WTC11 (cell line): ENCODE results near the gene S100B. TPM values are rescaled to one million over a fixed set of nuclear protein-coding genes. Genes with fewer than 3 reads are reported as not detected.

Experiments
- ATAC-seq: fragments of 200-7000 bp; cut with Tn5 transposase; 2 replicates; pipeline ENCODE4 v1.10.0; 2021; ENCODE audit warnings: mild to moderate bottlenecking, moderate library complexity
- Bru-seq: library from RNA; stranded (reverse); fragments of 400-500 nt; gene quantifications from one replicate; lab custom pipeline; 2021; lab: Mats Ljungman, UMichigan
- CTCF ChIA-PET: fragments of 300-600 bp; sonication (Branson Sonifier 250); formaldehyde crosslinking; loops from one replicate; lab custom pipeline; 2021; ENCODE audit warnings: antibody characterized with exemption; lab: Charles Lee
- POLR2A ChIA-PET: fragments of 350-600 bp; sonication (Branson Sonifier 250); formaldehyde crosslinking; loops from one replicate; lab custom pipeline; 2021; ENCODE audit warnings: antibody characterized with exemption; lab: Charles Lee
- DNase-seq: peaks from one replicate; pipeline ENCODE4 v3.0.0; 2021; ENCODE audit warnings: low spot score
- H3K27ac Mint-ChIP-seq: 2 replicates; pipeline ENCODE4 v1.8.0; 2021; ENCODE audit warnings: mixed read lengths
- H3K27me3 Mint-ChIP-seq: 2 replicates; pipeline ENCODE4 v1.8.0; 2021; ENCODE audit warnings: low read depth, mild to moderate bottlenecking, moderate library complexity, mixed read lengths
- H3K36me3 Mint-ChIP-seq: 2 replicates; pipeline ENCODE4 v1.8.0; 2021; ENCODE audit warnings: mixed read lengths
- H3K4me1 Mint-ChIP-seq: 2 replicates; pipeline ENCODE4 v1.8.0; 2022; ENCODE audit warnings: mixed read lengths
- H3K4me3 Mint-ChIP-seq: 2 replicates; pipeline ENCODE4 v1.8.0; 2021; ENCODE audit warnings: mild to moderate bottlenecking, moderate library complexity, mixed read lengths
- H3K9me3 Mint-ChIP-seq: 2 replicates; pipeline ENCODE4 v1.8.0; 2021; ENCODE audit warnings: mixed read lengths
- CREM ChIP-seq: sonication (generic); formaldehyde crosslinking; IDR thresholded peaks from 2 replicates; pipeline ENCODE4 v1.8.1; 2022; ENCODE audit warnings: mild to moderate bottlenecking, missing genetic modification reagents, moderate library complexity
- CTCF ChIP-seq: fragments of 200-600 bp; IDR thresholded peaks from 2 replicates; pipeline ENCODE4 v1.8.0; 2022; ENCODE audit warnings: antibody characterized with exemption
- KAT7 ChIP-seq: sonication (generic); formaldehyde crosslinking; IDR thresholded peaks from 2 replicates; pipeline ENCODE4 v1.8.1; 2023; ENCODE audit warnings: missing genetic modification reagents, mild to moderate bottlenecking, borderline replicate concordance
- MAX ChIP-seq: sonication (generic); formaldehyde crosslinking; IDR thresholded peaks from 2 replicates; pipeline ENCODE4 v1.8.0; 2022; ENCODE audit warnings: mild to moderate bottlenecking, missing genetic modification reagents
- NFYB ChIP-seq: sonication (generic); formaldehyde crosslinking; conservative IDR thresholded peaks from 2 replicates; pipeline ENCODE4 v1.8.0; 2022; ENCODE audit warnings: low read depth, missing genetic modification reagents
- NR3C1 ChIP-seq: sonication (generic); formaldehyde crosslinking; conservative IDR thresholded peaks from 2 replicates; pipeline ENCODE4 v1.8.1; 2023; ENCODE audit warnings: low read depth, mild to moderate bottlenecking, missing genetic modification reagents
- RORB ChIP-seq: fragments of 250-450 bp; sonication (Bioruptor Pico); IDR thresholded peaks from 2 replicates; pipeline ENCODE4 v1.9.0; 2021; ENCODE audit warnings: mild to moderate bottlenecking
- SP1 ChIP-seq: sonication (generic); formaldehyde crosslinking; conservative IDR thresholded peaks from 2 replicates; pipeline ENCODE4 v1.8.1; 2022; ENCODE audit warnings: missing genetic modification reagents
- TCF7 ChIP-seq: sonication (generic); formaldehyde crosslinking; IDR thresholded peaks from 2 replicates; pipeline ENCODE4 v1.8.0; 2022; ENCODE audit warnings: mild to moderate bottlenecking, low read depth, missing genetic modification reagents, moderate library complexity
- TEAD1 ChIP-seq: sonication (generic); formaldehyde crosslinking; IDR thresholded peaks from 2 replicates; pipeline ENCODE4 v1.8.0; 2022; ENCODE audit warnings: mild to moderate bottlenecking, missing genetic modification reagents
- ZNF317 ChIP-seq: sonication (generic); formaldehyde crosslinking; IDR thresholded peaks from 2 replicates; pipeline ENCODE4 v1.8.1; 2023; ENCODE audit warnings: low read depth, mild to moderate bottlenecking, moderate library complexity, missing genetic modification reagents, borderline replicate concordance
- long read RNA-seq, 3 experiments: library from RNA in 1 of 3; library from capped mRNA in 1 of 3; library from polyadenylated mRNA in 1 of 3; unstranded in 2 of 3; stranded (forward) in 1 of 3; transcript quantifications; one replicate each; pipeline ENCODE4 v2.0.0, GENCODE V29; 2021
- total RNA-seq: library from RNA; stranded (reverse); gene quantifications from 3 replicates; pipeline ENCODE4 v1.2.3, GENCODE V29; 2021
- TF ChIP-seq, protein P1 (sequence below): sonication (generic); formaldehyde crosslinking; conservative IDR thresholded peaks from 2 replicates; pipeline ENCODE4 v1.8.1; 2023; ENCODE audit warnings: mild to moderate bottlenecking, low read depth, missing genetic modification reagents, moderate library complexity
- TF ChIP-seq, protein P2 (sequence below): fragments of 250-450 bp; sonication (Bioruptor Pico); IDR thresholded peaks from 2 replicates; pipeline ENCODE4 v1.9.0; 2021; ENCODE audit warnings: mild to moderate bottlenecking, borderline replicate concordance
- TF ChIP-seq, protein P3 (sequence below): sonication (generic); formaldehyde crosslinking; conservative IDR thresholded peaks from 2 replicates; pipeline ENCODE4 v1.8.1; 2022; ENCODE audit warnings: mild to moderate bottlenecking, missing genetic modification reagents

Gene S100B
- 0.34 to 0.46 TPM in 2 of 3 replicates, not detected in the other for total RNA-seq
- percentile 22 among the genes with signal in this experiment for Bru-seq, nascent RNA
- long read RNA-seq, experiment 1 = 0 reads
- long read RNA-seq, experiment 2 = 0 reads
- long read RNA-seq, experiment 3 = 0 reads

DNA sequence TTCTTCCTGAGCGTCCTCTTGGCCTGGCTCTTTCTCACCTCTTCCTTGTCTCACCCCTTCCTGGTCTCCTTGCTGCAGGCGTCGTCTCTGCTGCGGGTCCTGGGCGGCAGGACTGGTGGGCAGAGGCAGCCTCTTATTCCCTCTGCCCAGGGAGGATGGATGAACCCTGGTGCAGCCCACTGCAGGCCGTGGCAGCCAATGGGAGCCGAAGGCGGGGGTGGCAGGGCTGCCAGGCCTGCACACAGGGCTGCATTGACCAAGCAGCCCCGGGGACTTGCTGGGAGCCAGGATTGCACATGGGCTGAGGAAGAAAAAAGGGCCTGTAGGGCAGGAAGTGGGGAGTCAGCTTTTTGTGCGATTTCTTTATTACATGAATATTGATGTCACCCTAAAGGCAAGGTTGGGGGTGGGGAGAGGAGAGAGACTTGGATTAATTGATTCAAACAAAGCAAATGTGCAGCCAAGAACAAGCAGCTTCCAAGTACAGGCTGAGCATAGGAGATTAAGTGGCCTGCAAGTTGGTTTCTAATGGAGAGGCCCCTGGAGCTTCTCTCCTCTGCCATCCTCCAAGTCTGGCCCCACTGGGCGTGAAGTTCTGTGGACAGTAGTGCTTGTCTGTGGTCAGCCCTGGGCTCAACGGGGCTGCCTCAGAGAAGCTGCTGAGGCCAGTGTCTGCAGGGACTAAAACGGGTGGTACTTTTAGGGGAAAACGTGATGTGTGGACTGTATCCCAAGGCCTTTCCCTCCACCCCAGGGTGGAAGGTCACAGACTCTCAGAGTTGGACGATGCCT, at the start of gene S100B:
Gene S100B, minus strand, starts transcription at position 108 of the 792 bp plus-strand sequence. CDS start 2,667 bp downstream, outside the sequence.
- peaks cover 8% of the 10 kb centered on the region; the same call in 1 of the 2 replicates for H3K9me3 Mint-ChIP-seq
- peaks cover 6% of the 10 kb centered on the region for H3K27me3 Mint-ChIP-seq
- H3K36me3 Mint-ChIP-seq = no peaks in the 10 kb centered on the region
- DNase-seq (no peak), ATAC-seq (peak; percentile 91)
- H3K4me1 Mint-ChIP-seq = peaks cover 30% of the 10 kb centered on the region
- no peak within 1 kb of the TSS for H3K4me3 Mint-ChIP-seq
- CTCF ChIA-PET = no interaction called here
- TF ChIP-seq NFYB (CRISPR knock-in tag) (peak; percentile 57), TEAD1 (CRISPR knock-in tag) (0 out of 2 replicates have a peak, but pooled peaks have one; percentile 11), MAX (CRISPR knock-in tag) (0 out of 2 replicates have a peak, but pooled peaks have one; percentile 39), TCF7 (no peak), CTCF (no peak)
- POLR2A ChIA-PET = no interaction called here
- no peak within 1 kb of the TSS for H3K27ac Mint-ChIP-seq

GRCh38 chr21:46651121-46651520, 46.2 kb upstream of the S100B start:
- H3K4me3 Mint-ChIP-seq = no peak overlapping the region
- peaks cover 86% of the 10 kb centered on the region for H3K36me3 Mint-ChIP-seq
- H3K9me3 Mint-ChIP-seq = peaks cover 24% of the 10 kb centered on the region
- H3K4me1 Mint-ChIP-seq = no peaks in the 10 kb centered on the region
- ChIA-PET POLR2A (no interaction called here), CTCF (interaction anchor here (0.6 kb wide), 1 partner anchor 423 kb away, joined by 3 read pairs; no protein-coding TSS in a partner anchor)
- no peaks in the 10 kb centered on the region for H3K27me3 Mint-ChIP-seq
- TF ChIP-seq NFYB (CRISPR knock-in tag) (no peak), SP1 (CRISPR knock-in tag) (no peak), TCF7 (no peak), KAT7 (no peak), NR3C1 (CRISPR knock-in tag) (no peak), CREM (CRISPR knock-in tag) (no peak), ZNF317 (CRISPR knock-in tag) (no peak), RORB (CRISPR knock-in tag) (no peak)
- TF ChIP-seq, protein P1, sequence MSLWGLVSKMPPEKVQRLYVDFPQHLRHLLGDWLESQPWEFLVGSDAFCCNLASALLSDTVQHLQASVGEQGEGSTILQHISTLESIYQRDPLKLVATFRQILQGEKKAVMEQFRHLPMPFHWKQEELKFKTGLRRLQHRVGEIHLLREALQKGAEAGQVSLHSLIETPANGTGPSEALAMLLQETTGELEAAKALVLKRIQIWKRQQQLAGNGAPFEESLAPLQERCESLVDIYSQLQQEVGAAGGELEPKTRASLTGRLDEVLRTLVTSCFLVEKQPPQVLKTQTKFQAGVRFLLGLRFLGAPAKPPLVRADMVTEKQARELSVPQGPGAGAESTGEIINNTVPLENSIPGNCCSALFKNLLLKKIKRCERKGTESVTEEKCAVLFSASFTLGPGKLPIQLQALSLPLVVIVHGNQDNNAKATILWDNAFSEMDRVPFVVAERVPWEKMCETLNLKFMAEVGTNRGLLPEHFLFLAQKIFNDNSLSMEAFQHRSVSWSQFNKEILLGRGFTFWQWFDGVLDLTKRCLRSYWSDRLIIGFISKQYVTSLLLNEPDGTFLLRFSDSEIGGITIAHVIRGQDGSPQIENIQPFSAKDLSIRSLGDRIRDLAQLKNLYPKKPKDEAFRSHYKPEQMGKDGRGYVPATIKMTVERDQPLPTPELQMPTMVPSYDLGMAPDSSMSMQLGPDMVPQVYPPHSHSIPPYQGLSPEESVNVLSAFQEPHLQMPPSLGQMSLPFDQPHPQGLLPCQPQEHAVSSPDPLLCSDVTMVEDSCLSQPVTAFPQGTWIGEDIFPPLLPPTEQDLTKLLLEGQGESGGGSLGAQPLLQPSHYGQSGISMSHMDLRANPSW (CRISPR knock-in tag) = no peak
- TF ChIP-seq, protein P2, sequence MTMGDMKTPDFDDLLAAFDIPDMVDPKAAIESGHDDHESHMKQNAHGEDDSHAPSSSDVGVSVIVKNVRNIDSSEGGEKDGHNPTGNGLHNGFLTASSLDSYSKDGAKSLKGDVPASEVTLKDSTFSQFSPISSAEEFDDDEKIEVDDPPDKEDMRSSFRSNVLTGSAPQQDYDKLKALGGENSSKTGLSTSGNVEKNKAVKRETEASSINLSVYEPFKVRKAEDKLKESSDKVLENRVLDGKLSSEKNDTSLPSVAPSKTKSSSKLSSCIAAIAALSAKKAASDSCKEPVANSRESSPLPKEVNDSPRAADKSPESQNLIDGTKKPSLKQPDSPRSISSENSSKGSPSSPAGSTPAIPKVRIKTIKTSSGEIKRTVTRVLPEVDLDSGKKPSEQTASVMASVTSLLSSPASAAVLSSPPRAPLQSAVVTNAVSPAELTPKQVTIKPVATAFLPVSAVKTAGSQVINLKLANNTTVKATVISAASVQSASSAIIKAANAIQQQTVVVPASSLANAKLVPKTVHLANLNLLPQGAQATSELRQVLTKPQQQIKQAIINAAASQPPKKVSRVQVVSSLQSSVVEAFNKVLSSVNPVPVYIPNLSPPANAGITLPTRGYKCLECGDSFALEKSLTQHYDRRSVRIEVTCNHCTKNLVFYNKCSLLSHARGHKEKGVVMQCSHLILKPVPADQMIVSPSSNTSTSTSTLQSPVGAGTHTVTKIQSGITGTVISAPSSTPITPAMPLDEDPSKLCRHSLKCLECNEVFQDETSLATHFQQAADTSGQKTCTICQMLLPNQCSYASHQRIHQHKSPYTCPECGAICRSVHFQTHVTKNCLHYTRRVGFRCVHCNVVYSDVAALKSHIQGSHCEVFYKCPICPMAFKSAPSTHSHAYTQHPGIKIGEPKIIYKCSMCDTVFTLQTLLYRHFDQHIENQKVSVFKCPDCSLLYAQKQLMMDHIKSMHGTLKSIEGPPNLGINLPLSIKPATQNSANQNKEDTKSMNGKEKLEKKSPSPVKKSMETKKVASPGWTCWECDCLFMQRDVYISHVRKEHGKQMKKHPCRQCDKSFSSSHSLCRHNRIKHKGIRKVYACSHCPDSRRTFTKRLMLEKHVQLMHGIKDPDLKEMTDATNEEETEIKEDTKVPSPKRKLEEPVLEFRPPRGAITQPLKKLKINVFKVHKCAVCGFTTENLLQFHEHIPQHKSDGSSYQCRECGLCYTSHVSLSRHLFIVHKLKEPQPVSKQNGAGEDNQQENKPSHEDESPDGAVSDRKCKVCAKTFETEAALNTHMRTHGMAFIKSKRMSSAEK = no peak
- TF ChIP-seq, protein P3, sequence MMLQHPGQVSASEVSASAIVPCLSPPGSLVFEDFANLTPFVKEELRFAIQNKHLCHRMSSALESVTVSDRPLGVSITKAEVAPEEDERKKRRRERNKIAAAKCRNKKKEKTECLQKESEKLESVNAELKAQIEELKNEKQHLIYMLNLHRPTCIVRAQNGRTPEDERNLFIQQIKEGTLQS (CRISPR knock-in tag) = no peak
- DNase-seq = no peak
- no peak for ATAC-seq
- no peak overlapping the region for H3K27ac Mint-ChIP-seq
